Naive thymus-derived CD8-positive, alpha-beta T cell (primary cell): Measurements from ENCODE around the gene CACNB3. TPM values are rescaled to one million over a fixed set of nuclear protein-coding genes. Genes with fewer than 3 reads are reported as not detected.
"Not testable (repeated sequence)": the region's sequence is repeated elsewhere in the genome, so short reads cannot be mapped to it uniquely, and the experiment has no call there.

Experiments used
- ATAC-seq, 2 donors: fragments of 150-1000 bp; cut with Tn5 transposase in 1 of 2; sonication (Bioruptor Pico), chemical (Tn5 transposase) in 1 of 2; 1 replicate in 1 of 2; 2 replicates in 1 of 2; pipeline ENCODE4 v1.10.0; 2021; ENCODE audit warnings: mild to moderate bottlenecking in 2 of 2, moderate library complexity in 2 of 2
- POLR2A ChIA-PET: fragments of 350-600 bp; sonication (Branson Sonifier 250); formaldehyde crosslinking; loops from one replicate; lab custom pipeline; 2021; ENCODE audit warnings: antibody characterized with exemption; lab: Charles Lee
- DNase-seq, 10 donors: peaks; one replicate each; pipeline versions ENCODE4 v3.0.0 to v3.0.0-alpha.2; 2020 to 2022
- H3K27ac Mint-ChIP-seq, 10 donors: one replicate each; pipeline ENCODE4 v1.8.0; 2020 to 2022; ENCODE audit warnings: mild to moderate bottlenecking in 10 of 10, mixed read lengths in 10 of 10, moderate library complexity in 4 of 10, inconsistent platforms in 1 of 10
- H3K27me3 Mint-ChIP-seq, 5 donors: one replicate each; pipeline ENCODE4 v1.8.0; 2021 to 2022; ENCODE audit warnings: mixed read lengths in 5 of 5
- H3K36me3 Mint-ChIP-seq, 3 donors: one replicate each; pipeline ENCODE4 v1.8.0; 2020 to 2022; ENCODE audit warnings: mixed read lengths in 3 of 3, mild to moderate bottlenecking in 2 of 3, inconsistent platforms in 1 of 3
- H3K4me1 Mint-ChIP-seq, 4 donors: one replicate each; pipeline ENCODE4 v1.8.0; 2021 to 2022; ENCODE audit warnings: mixed read lengths in 4 of 4
- H3K4me3 Mint-ChIP-seq, 10 donors: one replicate each; pipeline ENCODE4 v1.8.0; 2020 to 2022; ENCODE audit warnings: mild to moderate bottlenecking in 10 of 10, mixed read lengths in 10 of 10, moderate library complexity in 6 of 10, inconsistent platforms in 1 of 10
- H3K9me3 Mint-ChIP-seq, 9 donors: one replicate each; pipeline ENCODE4 v1.8.0; 2020 to 2022; ENCODE audit warnings: mixed read lengths in 9 of 9, mild to moderate bottlenecking in 3 of 9, inconsistent platforms in 1 of 9, moderate library complexity in 1 of 9
- polyA plus RNA-seq, 3 donors: library from polyadenylated mRNA; unstranded; fragments of 300-500 nt; fragmentation: Illumina TruSeq; gene quantifications; one replicate each; pipeline ENCODE4 v1.2.3, GENCODE V29; 2021
- total RNA-seq, 8 experiments: library from RNA in 2 of 8; stranded (reverse) in 2 of 8; gene quantifications; one replicate each; pipeline ENCODE4 v1.2.3 and lab custom pipeline; 2021 to 2026

The CACNB3 gene
- total and polyA plus RNA-seq, 5 experiments from 2014 or later = 0.19 to 3.3 (median 0.52) TPM

GRCh38 chr12:48852734-48853688 lies 34.7 kb downstream of the CACNB3 start:
- peak; percentile 38 to 43 for ATAC-seq
- Mint-ChIP-seq H3K27me3 (no peaks in the 10 kb centered on the region), H3K4me3 (peak overlapping the region; percentile 89 to 99 (median 96)), H3K4me1 (peaks cover 24 to 42% (median 36%) of the 10 kb centered on the region in 4 donors), H3K27ac (peak overlapping the region; percentile 90 to 99 (median 96)), H3K36me3 (peaks cover 0 to 20% (median 3%) of the 10 kb centered on the region in 3 donors), H3K9me3 (no peaks in the 10 kb centered on the region)
- DNase-seq = peak; percentile 73 to 95 (median 88)
- POLR2A ChIA-PET = interaction anchor here (0.5 to 4.1 kb wide), 26 partner anchors 9 to 382 kb away, joined by 3 to 47 read pairs (median 7); partner anchors contain the start of genes ARF3, FKBP11, LMBR1L and RHEBL1

GRCh38 chr12:48854488-48854887 lies 36.2 kb downstream of the CACNB3 start:
- peaks cover 22 to 35% (median 29%) of the 10 kb centered on the region in 4 donors for H3K4me1 Mint-ChIP-seq
- DNase-seq (no peak), ATAC-seq (no peak)
- no peaks in the 10 kb centered on the region for H3K27me3 Mint-ChIP-seq
- POLR2A ChIA-PET = interaction anchor here (2.7 kb wide), 1 partner anchor 79 kb away, joined by 9 read pairs; no protein-coding TSS in a partner anchor
- H3K9me3 Mint-ChIP-seq = no peaks in the 10 kb centered on the region
- H3K27ac Mint-ChIP-seq = no peak overlapping the region
- H3K4me3 Mint-ChIP-seq = no peak overlapping the region
- peaks cover 0 to 14% (median 0%) of the 10 kb centered on the region in 3 donors for H3K36me3 Mint-ChIP-seq

- not testable (repeated sequence) for H3K4me3 Mint-ChIP-seq, DNase-seq, H3K27me3 Mint-ChIP-seq, H3K27ac Mint-ChIP-seq, H3K9me3 Mint-ChIP-seq, ATAC-seq
- POLR2A ChIA-PET = interaction anchor here (0.5 kb wide), 1 partner anchor 54 kb away, joined by 5 read pairs; no protein-coding TSS in a partner anchor
- peaks cover 19 to 31% (median 25%) of the 10 kb centered on the region in 4 donors for H3K4me1 Mint-ChIP-seq
- H3K36me3 Mint-ChIP-seq = peaks cover 0 to 10% (median 0%) of the 10 kb centered on the region in 3 donors
Observed at GRCh38 chr12:48854932-48855331, 36.6 kb downstream of the CACNB3 start.

GRCh38 chr12:48856379-48856778 lies 38.1 kb downstream of the CACNB3 start:
- ATAC-seq (no peak), DNase-seq (no peak)
- Mint-ChIP-seq H3K27me3 (peaks cover 0 to 9% (median 3%) of the 10 kb centered on the region in 5 donors), H3K27ac (no peak overlapping the region), H3K36me3 (peaks cover 0 to 5% (median 2%) of the 10 kb centered on the region in 3 donors), H3K4me3 (no peak overlapping the region), H3K4me1 (peaks cover 8 to 18% (median 13%) of the 10 kb centered on the region in 4 donors), H3K9me3 (no peaks in the 10 kb centered on the region)
- POLR2A ChIA-PET = interaction anchor here (1.2 to 1.3 kb wide), 2 partner anchors 9 kb away, joined by 3 to 4 read pairs; partner anchors contain the start of gene RND1

- Mint-ChIP-seq H3K9me3 (no peaks in the 10 kb centered on the region), H3K4me1 (peaks cover 8 to 10% (median 9%) of the 10 kb centered on the region in 4 donors), H3K4me3 (no peak overlapping the region), H3K27ac (no peak overlapping the region), H3K27me3 (peaks cover 7 to 19% (median 14%) of the 10 kb centered on the region in 5 donors), H3K36me3 (peaks cover 0 to 3% (median 3%) of the 10 kb centered on the region in 3 donors)
- POLR2A ChIA-PET = interaction anchor here (0.6 to 1.2 kb wide), 2 partner anchors 8 to 62 kb away, joined by 4 read pairs; partner anchors contain the start of gene RND1
- ATAC-seq (no peak), DNase-seq (no peak)
Observed at GRCh38 chr12:48857278-48857994, 39.1 kb downstream of the CACNB3 start.

- H3K27me3 Mint-ChIP-seq = peaks cover 11 to 25% (median 18%) of the 10 kb centered on the region in 5 donors
- peaks cover 0 to 3% (median 3%) of the 10 kb centered on the region in 3 donors for H3K36me3 Mint-ChIP-seq
- no peak overlapping the region for H3K27ac Mint-ChIP-seq
- peaks cover 2 to 4% (median 4%) of the 10 kb centered on the region in 4 donors for H3K4me1 Mint-ChIP-seq
- POLR2A ChIA-PET = interaction anchor here (0.7 to 0.8 kb wide), 2 partner anchors 79 to 82 kb away, joined by 3 to 4 read pairs; no protein-coding TSS in a partner anchor
- no peaks in the 10 kb centered on the region for H3K9me3 Mint-ChIP-seq
- ATAC-seq (no peak), DNase-seq (no peak)
- no peak overlapping the region for H3K4me3 Mint-ChIP-seq
Observed at GRCh38 chr12:48858043-48858442, 39.7 kb downstream of the CACNB3 start.

GRCh38 chr12:48859607-48860006 lies 41.3 kb downstream of the CACNB3 start:
- peaks cover under 1 to 9% (median 8%) of the 10 kb centered on the region in 4 donors for H3K4me1 Mint-ChIP-seq
- POLR2A ChIA-PET = interaction anchor here (0.9 kb wide), 1 partner anchor 829 kb away, joined by 6 read pairs; no protein-coding TSS in a partner anchor
- H3K36me3 Mint-ChIP-seq = peaks cover 0 to 5% (median 3%) of the 10 kb centered on the region in 3 donors
- H3K9me3 Mint-ChIP-seq = no peaks in the 10 kb centered on the region
- H3K4me3 Mint-ChIP-seq = no peak overlapping the region
- H3K27ac Mint-ChIP-seq = no peak overlapping the region
- ATAC-seq (no peak), DNase-seq (no peak)
- H3K27me3 Mint-ChIP-seq = peaks cover 17 to 41% (median 28%) of the 10 kb centered on the region in 5 donors

GRCh38 chr12:48860236-48860635 lies 41.9 kb downstream of the CACNB3 start:
- H3K4me3 Mint-ChIP-seq, H3K27ac Mint-ChIP-seq, POLR2A ChIA-PET, ATAC-seq, DNase-seq, H3K36me3 Mint-ChIP-seq, H3K9me3 Mint-ChIP-seq: not testable (repeated sequence)
- peaks cover 6 to 15% (median 15%) of the 10 kb centered on the region in 4 donors for H3K4me1 Mint-ChIP-seq
- peaks cover 17 to 41% (median 28%) of the 10 kb centered on the region in 5 donors for H3K27me3 Mint-ChIP-seq

- DNase-seq (no peak), ATAC-seq (no peak)
- Mint-ChIP-seq H3K27ac (peak overlapping the region in 1 of 10 donors; percentile 44), H3K36me3 (peaks cover 0 to 5% (median 3%) of the 10 kb centered on the region in 3 donors), H3K27me3 (peaks cover 17 to 41% (median 28%) of the 10 kb centered on the region in 5 donors), H3K4me1 (peaks cover 13 to 23% (median 22%) of the 10 kb centered on the region in 4 donors), H3K9me3 (no peaks in the 10 kb centered on the region), H3K4me3 (no peak overlapping the region)
- POLR2A ChIA-PET = interaction anchor here (0.6 to 2.4 kb wide), 2 partner anchors 9 to 28 kb away, joined by 3 to 11 read pairs; partner anchors contain the start of gene DDX23
Observed at GRCh38 chr12:48861111-48861510, 42.8 kb downstream of the CACNB3 start.

GRCh38 chr12:48862760-48863159 lies 44.5 kb downstream of the CACNB3 start:
- peaks cover 13 to 25% (median 24%) of the 10 kb centered on the region in 4 donors for H3K4me1 Mint-ChIP-seq
- no peak overlapping the region for H3K27ac Mint-ChIP-seq
- ATAC-seq = no peak
- H3K9me3 Mint-ChIP-seq = no peaks in the 10 kb centered on the region
- peaks cover 17 to 41% (median 28%) of the 10 kb centered on the region in 5 donors for H3K27me3 Mint-ChIP-seq
- H3K4me3 Mint-ChIP-seq = peak overlapping the region in 1 of 10 donors; percentile 20
- no peak for DNase-seq
- H3K36me3 Mint-ChIP-seq = peaks cover 0 to 5% (median 3%) of the 10 kb centered on the region in 3 donors
- POLR2A ChIA-PET = interaction anchor here (2.4 kb wide), 1 partner anchor 11 kb away, joined by 11 read pairs; the partner anchor contains the start of gene DDX23

- no peaks in the 10 kb centered on the region for H3K9me3 Mint-ChIP-seq
- H3K4me3 Mint-ChIP-seq = peak overlapping the region in 1 of 10 donors; percentile 25
- ATAC-seq (no peak), DNase-seq (no peak)
- no peak overlapping the region for H3K27ac Mint-ChIP-seq
- peaks cover 0 to 5% (median 3%) of the 10 kb centered on the region in 3 donors for H3K36me3 Mint-ChIP-seq
- H3K4me1 Mint-ChIP-seq = peaks cover 13 to 25% (median 24%) of the 10 kb centered on the region in 4 donors
- POLR2A ChIA-PET = no interaction called here
- peaks cover 17 to 41% (median 28%) of the 10 kb centered on the region in 5 donors for H3K27me3 Mint-ChIP-seq
Observed at GRCh38 chr12:48863291-48863690, 45.0 kb downstream of the CACNB3 start.
